Thyroid gland (tissue), 4 donors: ENCODE measurements around the gene ZNF536.
"Not testable (repeated sequence)": the region's sequence is repeated elsewhere in the genome, so short reads cannot be mapped to it uniquely, and the experiment has no call there.

ENCODE experiments used
- POLR2A ChIP-seq, 2 donors: fragments of 450-650 bp; IDR thresholded peaks; one replicate each; pipeline ENCODE4 v1.6.1; 2017; ENCODE audit warnings: antibody characterized with exemption in 2 of 2, mild to moderate bottlenecking in 2 of 2, moderate library complexity in 1 of 2
- TF ChIP-seq, protein P1 (sequence below), 6 experiments: fragments of 200-600 bp in 3 of 6; fragments of 450-650 bp in 3 of 6; sonication (generic) in 3 of 6; IDR thresholded peaks; one replicate each; pipeline ENCODE4 v1.5.1; 2016 to 2019; ENCODE audit warnings: antibody characterized with exemption in 6 of 6, mild to moderate bottlenecking in 2 of 6, inconsistent platforms in 1 of 6, moderate library complexity in 1 of 6

- TF ChIP-seq, protein P1, sequence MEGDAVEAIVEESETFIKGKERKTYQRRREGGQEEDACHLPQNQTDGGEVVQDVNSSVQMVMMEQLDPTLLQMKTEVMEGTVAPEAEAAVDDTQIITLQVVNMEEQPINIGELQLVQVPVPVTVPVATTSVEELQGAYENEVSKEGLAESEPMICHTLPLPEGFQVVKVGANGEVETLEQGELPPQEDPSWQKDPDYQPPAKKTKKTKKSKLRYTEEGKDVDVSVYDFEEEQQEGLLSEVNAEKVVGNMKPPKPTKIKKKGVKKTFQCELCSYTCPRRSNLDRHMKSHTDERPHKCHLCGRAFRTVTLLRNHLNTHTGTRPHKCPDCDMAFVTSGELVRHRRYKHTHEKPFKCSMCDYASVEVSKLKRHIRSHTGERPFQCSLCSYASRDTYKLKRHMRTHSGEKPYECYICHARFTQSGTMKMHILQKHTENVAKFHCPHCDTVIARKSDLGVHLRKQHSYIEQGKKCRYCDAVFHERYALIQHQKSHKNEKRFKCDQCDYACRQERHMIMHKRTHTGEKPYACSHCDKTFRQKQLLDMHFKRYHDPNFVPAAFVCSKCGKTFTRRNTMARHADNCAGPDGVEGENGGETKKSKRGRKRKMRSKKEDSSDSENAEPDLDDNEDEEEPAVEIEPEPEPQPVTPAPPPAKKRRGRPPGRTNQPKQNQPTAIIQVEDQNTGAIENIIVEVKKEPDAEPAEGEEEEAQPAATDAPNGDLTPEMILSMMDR (IDR thresholded peaks at IDR 0.05): not testable (repeated sequence)
- TF ChIP-seq POLR2A (IDR thresholded peaks at IDR 0.05): not testable (repeated sequence)
Observed at GRCh38 chr19:30466598-30466997, 94.4 kb downstream of the ZNF536 start.
